H1 (cell line): ENCODE measurements around the gene TTLL5. TPM values are rescaled to one million over a fixed set of nuclear protein-coding genes. Genes with fewer than 3 reads are reported as not detected.

Source experiments
- CTCF ChIP-seq, 3 experiments: IDR thresholded peaks; 1 replicate in 2 of 3; 2 replicates in 1 of 3; pipeline versions ENCODE4 v1.5.1 to v1.6.1; 2011; ENCODE audit warnings: low read length in 3 of 3, mild to moderate bottlenecking in 3 of 3, inconsistent platforms in 2 of 3, low read depth in 1 of 3, moderate library complexity in 1 of 3; ENCODE audit not compliant: insufficient read depth in 1 of 3; ENCODE audit errors: control extremely low read depth in 1 of 3
- GABPA ChIP-seq: IDR thresholded peaks from 2 replicates; pipeline ENCODE4 v1.6.1; 2011; ENCODE audit warnings: mild to moderate bottlenecking, low read length, moderate library complexity, borderline replicate concordance; ENCODE audit not compliant: insufficient read depth
- SP4 ChIP-seq: IDR thresholded peaks from 2 replicates; pipeline ENCODE4 v1.6.1; 2012; ENCODE audit warnings: low read length, inconsistent platforms
- polyA plus RNA-seq, 7 experiments: library from polyadenylated mRNA; depleted of rRNA in 3 of 7; stranded (reverse) in 5 of 7; unstranded in 2 of 7; fragments of >200 nt in 5 of 7; fragments of 200-250 nt in 2 of 7; gene quantifications; 1 replicate in 5 of 7; 2 replicates in 1 of 7; 4 replicates in 1 of 7; pipeline versions ENCODE4 v1.2.1 to v1.2.3, GENCODE V29; 2011 to 2013; ENCODE audit warnings: missing spikeins in 2 of 7, mixed read lengths in 2 of 7
- total RNA-seq: library from RNA; stranded (reverse); fragmentation: NEBNext Ultra II Directional; extraction: Animal tissue kit (Norgen Biotek cat#: 25700); gene quantifications from 2 replicates; pipeline ENCODE4 v1.2.1, GENCODE V29; 2021

The TTLL5 gene
- total and polyA plus RNA-seq, 2 of the 8 experiments (the other 6 are each of a cell fraction or from before 2014, with no cell fraction given) = 16.1 to 45.9 TPM

- no peak for TF ChIP-seq CTCF (IDR thresholded peaks at IDR 0.05; ENCODE audit: control extremely low read depth in 1 of 3, insufficient read depth in 1 of 3, low read depth in 1 of 3, low read length in 3 of 3)
- no peak for TF ChIP-seq SP4
- no peak for TF ChIP-seq GABPA
These were observed 53.9 kb downstream of the TTLL5 start (continued) for GRCh38 chr14:75714991-75715390.
